ENCODE measurements around the gene NLGN4X.

DNA sequence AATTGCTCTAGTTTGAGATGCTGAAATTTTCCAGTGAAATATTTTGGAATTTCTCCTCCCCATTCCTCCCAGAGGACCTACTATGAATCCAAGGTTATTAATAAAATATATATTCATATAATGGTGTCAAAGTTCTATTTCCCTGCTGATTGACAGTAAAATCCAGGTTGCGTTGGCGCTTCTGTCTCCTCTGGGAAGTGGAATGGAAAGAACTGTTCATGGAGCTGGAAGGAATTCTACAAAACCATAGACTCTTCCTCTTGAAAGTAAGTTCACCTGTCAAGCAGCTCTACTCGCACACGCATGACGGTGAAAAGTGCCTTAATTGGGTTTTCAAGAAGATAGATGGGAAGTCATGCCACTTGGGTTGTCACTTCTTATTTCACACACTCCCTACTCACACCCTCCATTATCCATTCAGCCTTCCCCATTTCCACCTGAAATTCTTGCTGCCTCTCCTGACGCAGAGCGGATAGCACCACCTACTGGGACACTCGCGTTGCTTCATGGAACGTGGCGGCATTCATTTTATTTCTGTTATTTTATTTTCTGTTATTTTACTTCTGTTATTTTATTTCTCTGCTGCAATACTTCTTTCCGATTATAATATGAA is 351.6 kb downstream of the NLGN4X start:
- TF ChIP-seq RAD21 (conservative IDR thresholded peaks at IDR 0.05) (peak; percentile 86), POLR2AphosphoS5 (IDR thresholded peaks at IDR 0.05) (peak; percentile 30), MXI1 (conservative IDR thresholded peaks at IDR 0.05; ENCODE audit: poor library complexity, severe bottlenecking) (peak; percentile 34), EP300 (conservative IDR thresholded peaks at IDR 0.05; ENCODE audit: poor library complexity, severe bottlenecking) (peak; percentile 87)
- TF ChIP-seq, protein P1, sequence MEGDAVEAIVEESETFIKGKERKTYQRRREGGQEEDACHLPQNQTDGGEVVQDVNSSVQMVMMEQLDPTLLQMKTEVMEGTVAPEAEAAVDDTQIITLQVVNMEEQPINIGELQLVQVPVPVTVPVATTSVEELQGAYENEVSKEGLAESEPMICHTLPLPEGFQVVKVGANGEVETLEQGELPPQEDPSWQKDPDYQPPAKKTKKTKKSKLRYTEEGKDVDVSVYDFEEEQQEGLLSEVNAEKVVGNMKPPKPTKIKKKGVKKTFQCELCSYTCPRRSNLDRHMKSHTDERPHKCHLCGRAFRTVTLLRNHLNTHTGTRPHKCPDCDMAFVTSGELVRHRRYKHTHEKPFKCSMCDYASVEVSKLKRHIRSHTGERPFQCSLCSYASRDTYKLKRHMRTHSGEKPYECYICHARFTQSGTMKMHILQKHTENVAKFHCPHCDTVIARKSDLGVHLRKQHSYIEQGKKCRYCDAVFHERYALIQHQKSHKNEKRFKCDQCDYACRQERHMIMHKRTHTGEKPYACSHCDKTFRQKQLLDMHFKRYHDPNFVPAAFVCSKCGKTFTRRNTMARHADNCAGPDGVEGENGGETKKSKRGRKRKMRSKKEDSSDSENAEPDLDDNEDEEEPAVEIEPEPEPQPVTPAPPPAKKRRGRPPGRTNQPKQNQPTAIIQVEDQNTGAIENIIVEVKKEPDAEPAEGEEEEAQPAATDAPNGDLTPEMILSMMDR (IDR thresholded peaks at IDR 0.05; ENCODE audit: poor library complexity, severe bottlenecking), result peak; percentile 78
- TF ChIP-seq, protein P2, sequence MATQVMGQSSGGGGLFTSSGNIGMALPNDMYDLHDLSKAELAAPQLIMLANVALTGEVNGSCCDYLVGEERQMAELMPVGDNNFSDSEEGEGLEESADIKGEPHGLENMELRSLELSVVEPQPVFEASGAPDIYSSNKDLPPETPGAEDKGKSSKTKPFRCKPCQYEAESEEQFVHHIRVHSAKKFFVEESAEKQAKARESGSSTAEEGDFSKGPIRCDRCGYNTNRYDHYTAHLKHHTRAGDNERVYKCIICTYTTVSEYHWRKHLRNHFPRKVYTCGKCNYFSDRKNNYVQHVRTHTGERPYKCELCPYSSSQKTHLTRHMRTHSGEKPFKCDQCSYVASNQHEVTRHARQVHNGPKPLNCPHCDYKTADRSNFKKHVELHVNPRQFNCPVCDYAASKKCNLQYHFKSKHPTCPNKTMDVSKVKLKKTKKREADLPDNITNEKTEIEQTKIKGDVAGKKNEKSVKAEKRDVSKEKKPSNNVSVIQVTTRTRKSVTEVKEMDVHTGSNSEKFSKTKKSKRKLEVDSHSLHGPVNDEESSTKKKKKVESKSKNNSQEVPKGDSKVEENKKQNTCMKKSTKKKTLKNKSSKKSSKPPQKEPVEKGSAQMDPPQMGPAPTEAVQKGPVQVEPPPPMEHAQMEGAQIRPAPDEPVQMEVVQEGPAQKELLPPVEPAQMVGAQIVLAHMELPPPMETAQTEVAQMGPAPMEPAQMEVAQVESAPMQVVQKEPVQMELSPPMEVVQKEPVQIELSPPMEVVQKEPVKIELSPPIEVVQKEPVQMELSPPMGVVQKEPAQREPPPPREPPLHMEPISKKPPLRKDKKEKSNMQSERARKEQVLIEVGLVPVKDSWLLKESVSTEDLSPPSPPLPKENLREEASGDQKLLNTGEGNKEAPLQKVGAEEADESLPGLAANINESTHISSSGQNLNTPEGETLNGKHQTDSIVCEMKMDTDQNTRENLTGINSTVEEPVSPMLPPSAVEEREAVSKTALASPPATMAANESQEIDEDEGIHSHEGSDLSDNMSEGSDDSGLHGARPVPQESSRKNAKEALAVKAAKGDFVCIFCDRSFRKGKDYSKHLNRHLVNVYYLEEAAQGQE (IDR thresholded peaks at IDR 0.05; ENCODE audit: borderline replicate concordance), result peak; percentile 100
